ENCODE measurements around the gene FAAH.
A peak's percentile ranks its signal among the peaks of the same experiment; 100 is the strongest.

FAAH gene

DNA sequence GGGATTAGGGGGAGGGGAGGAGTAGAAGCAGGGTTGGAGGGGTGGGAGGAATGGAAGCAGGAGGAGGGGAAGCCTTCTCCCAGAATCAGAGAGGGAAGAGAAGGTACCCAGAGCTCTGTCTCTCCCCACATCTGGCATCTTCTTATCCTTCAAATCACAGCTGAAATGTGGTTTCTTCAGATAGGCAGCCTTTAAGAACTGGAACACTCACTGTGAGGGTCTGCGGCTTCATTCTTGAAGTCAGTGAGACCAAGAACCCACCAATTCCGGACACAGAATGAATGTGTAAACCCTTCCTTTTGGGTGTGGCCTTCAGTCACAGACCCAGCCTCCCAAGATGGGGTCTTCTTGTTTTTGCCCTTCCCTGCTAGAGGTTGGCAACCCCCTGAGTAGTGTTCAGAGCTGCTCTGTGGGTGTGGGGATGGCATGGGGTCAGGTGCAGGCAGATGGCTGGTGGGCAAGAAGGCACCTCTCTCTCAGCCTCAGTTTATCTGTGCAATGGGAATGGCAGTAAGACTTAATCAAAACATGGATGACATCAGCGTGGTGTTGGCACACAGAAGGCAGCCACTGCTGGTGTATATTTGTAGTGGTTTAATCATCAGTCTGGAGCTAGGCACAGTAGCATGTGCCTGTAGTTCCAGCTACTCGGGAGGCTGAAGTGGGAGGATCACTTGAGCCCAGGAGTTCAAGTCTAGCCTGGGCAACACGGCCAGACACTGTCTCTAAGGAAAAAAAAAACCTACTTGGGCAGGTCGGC lies 7.2 kb downstream of the FAAH start:
- DNase-seq: peak; percentile 40

DNA sequence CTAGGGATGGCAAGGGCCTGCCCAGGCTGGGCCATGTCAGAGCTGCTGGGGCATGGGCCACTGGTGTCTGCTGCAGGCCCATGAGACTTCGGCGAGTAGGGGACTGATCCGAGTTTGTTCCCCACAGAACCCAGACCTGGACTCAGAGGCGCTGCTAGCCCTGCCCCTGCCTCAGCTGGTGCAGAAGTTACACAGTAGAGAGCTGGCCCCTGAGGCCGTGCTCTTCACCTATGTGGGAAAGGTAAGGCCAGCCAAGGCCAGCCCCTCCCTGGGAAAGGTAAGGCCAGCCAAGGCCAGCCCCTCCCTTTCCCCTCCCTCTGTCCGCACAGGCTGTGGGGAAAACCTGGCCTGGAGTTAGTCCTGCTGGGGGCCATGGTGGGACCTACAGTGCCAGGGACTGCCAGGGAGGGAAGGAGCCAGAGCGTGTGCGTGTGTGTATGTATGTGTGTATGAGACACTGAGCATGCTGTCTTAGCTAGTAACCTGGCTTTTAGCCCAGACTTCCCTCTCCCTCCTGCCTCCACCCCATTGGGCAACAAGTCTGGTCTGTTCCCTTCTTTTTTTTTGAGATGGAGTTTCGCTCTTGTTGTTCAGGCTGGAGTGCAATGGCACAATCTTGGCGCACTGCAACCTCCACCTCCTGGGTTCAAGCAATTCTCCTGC lies 8.0 kb downstream of the FAAH start:
- DNase-seq: peak; percentile 92

DNA sequence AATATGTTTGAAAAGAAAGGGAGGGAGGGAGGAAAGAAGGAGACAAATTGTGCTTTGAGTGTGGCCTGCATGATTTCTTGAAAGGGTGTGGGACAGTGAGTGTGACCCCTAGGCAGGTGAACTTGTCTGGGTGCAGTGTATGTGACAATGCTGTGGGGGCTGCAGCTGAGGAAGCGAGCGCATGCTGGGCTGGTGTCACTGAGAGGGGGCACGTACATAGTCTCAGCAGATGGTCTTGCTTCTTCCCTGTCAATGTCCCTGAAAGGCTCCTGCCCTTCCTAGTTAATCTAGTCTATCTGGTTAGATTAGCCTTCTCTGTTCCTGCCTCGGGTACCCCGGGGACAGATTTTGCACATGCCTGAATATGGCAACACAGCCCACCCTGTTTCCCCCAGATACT lies 9.8 kb downstream of the FAAH start:
- DNase-seq: no peak

DNA sequence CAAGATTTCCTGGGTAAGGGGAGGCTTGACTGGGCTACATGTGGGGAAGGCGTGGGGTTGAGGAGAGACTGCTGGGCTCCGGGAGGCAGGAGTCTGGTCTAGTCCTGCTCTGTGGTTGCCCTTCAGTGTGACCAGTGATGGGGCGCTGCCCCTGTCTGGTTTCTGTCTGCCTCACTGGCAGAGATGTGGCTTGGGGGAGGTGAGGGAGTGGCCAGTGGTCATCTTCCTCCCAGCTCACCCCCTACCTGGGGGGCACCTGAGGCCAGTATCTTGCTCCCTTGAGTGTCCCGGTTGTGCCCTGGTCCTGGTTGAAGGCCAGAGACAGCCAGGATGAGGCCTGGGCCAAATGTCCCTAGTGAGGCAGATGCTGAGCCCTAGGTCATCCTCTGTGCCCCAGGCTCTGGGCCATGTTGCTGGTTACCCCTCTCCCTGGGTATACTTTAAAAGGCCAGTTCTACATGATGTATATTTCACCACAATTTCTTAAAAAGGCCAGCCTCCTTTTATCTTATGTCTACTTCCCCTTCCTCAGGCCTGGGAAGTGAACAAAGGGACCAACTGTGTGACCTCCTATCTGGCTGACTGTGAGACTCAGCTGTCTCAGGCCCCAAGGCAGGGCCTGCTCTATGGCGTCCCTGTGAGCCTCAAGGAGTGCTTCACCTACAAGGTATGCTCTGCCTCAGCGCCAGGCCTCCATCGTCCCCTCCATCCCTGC lies 10.5 kb downstream of the FAAH start:
- no peak for DNase-seq

DNA sequence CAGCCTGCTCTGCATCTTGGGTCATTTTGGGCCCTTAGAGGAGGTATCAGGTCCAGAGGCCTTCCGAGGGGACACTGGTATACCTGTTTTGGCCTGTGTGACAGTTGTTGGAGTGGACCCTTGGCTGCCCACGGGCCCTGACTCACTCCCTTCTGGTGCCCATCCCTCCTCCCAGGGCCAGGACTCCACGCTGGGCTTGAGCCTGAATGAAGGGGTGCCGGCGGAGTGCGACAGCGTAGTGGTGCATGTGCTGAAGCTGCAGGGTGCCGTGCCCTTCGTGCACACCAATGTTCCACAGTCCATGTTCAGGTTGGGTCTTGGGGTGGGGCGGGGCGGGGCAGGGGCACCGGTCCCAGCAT lies 11.1 kb downstream of the FAAH start:
- DNase-seq: no peak

DNA sequence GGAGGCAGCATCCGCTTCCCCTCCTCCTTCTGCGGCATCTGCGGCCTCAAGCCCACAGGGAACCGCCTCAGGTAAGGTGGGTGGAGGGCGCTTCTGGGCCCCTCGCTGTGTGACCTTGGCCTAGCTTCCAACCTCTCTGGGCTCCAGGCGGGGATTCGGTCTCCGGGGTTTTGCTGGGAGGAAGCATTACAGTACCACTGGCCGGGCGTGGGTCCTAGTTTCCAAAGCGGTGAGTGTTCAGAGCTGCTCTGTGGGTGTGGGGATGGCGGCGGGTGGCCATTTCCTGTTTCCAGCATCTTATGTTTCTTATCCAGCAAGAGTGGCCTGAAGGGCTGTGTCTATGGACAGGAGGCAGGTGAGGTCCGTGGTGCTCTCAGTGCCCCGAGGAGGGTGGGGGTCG lies 11.6 kb downstream of the FAAH start:
- no peak for DNase-seq

DNA sequence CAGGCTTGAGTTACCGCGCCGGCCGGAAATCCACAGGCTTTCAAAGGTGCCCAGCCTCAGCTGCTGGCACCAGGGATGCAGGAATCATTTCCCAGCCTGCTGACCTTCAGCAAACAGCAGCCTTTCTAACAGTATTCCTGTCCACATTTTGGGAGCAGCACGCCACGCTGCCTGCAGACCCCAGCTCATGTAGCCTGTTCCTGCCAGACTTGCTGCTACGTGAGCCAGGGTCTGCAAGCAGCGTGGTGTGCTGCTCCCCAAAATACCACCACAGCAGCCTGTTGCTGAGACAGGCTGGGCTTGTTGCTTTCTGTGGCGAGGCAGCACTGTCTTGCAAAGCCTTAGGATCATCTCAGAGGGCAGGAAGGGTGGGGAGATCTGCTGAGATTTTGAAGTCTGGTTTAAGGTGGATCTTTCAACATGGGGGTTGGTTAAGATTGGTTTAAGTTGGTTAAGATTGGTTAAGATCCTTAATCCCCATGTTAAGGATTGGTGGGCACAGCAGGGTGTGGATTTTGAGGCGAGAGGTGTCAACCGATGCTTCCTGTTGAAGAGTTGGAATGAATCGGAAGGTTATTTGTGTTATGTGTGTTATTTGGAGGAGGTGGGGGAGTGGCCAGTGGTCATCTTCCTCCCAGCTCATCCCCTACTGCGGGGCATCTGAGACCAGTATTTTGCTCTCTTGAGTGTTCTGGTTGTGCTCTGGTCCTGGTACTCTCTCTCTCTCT lies 12.9 kb downstream of the FAAH start:
- DNase-seq: no peak

DNA sequence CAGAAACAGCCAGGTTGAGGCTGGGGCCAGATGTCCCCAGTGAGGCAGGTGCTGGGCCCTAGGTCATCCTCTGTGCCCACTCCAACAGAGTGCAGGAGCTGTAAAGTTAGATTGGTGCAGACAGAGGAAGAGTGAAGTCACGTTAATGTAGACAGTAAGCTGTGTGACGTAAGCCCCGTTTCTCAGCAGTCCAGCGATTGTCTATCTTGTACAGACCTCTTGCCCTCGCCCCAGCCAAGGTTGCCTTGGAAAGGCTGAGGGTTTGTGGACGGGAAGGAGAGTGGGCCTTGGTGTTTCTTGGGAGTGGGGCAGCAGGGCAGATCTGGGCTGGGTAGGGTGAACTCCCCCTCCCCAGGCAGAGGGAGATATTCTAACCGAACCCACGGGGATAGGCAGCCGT lies 13.5 kb downstream of the FAAH start:
- DNase-seq: no peak

DNA sequence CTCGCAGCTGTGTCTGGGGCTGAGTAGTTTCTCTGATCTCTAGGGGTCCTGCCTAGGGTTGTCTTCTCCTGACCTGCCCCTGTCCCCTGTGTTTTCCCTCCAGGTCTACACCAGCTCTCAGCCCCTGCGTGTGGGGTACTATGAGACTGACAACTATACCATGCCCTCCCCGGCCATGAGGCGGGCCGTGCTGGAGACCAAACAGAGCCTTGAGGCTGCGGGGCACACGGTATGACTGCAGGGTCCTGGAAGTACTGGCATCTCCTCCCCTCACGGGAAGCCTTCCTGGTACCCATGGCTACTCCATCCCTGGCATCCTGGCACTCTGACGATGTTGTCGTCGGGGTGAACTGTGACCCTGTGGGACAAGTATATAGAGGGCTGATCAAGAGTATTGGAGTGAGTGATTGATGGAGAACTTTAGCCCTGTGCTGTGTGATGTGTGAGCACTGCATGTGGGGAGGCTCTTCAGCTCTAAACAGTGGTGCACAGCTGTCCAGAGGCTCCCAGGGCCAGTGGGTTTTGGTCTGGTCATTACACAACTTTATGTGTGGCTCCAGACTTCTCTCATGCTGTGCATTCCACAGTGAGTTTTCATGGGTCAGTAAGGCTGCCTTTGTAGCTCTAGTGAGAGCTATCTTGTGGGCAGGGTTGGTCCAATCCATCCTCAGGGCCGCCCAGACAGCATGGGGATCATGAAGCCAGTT lies 14.4 kb downstream of the FAAH start:
- DNase-seq: peak; percentile 31

DNA sequence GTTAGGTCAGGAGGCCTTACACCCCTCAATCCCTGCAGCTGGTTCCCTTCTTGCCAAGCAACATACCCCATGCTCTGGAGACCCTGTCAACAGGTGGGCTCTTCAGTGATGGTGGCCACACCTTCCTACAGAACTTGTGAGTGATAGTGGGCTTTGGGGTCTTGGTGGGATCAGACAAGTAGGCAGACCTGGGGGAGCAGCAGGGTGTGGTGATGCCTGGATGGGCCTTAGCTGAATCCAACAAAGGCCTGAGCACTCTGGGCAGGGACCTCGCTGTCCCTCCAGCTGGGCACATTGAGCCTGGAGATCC lies 14.9 kb downstream of the FAAH start:
- no peak for DNase-seq

DNA sequence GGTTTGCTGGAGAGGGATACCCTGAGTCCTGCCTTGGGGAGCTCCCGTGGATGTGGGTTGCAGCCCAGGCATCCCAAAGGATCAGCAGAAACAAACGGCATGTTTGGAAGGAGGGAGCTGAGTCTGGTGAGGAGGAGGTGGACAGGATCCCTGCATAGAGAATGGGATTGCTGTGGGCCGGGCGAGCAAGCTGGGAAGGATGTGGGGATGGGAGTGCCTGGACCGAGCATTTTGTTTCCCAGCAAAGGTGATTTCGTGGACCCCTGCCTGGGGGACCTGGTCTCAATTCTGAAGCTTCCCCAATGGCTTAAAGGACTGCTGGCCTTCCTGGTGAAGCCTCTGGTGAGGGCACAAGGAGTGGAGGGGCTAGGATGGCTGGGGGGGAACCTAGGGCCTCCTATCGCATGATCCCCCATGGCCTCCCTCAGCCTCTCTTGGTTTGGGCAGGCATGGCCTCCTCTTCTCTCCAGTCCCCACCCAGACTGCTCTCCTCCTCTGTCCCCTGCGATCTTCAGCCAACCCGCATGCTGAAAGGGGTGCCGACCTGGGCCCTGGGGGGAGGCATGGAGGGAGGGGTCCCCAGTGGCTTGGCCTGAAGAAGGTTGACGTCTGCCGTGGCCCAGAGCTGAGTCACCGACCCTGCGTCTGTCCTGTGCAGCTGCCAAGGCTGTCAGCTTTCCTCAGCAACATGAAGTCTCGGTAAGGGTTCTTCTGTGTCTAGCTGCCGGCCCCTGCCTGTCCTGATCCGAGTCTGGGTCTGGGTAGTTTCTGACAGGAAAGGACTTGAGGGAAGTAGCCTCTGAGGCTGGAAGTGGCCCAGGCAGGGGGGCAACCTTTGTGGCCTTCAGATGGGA lies 16.3 kb downstream of the FAAH start:
- DNase-seq: no peak

DNA sequence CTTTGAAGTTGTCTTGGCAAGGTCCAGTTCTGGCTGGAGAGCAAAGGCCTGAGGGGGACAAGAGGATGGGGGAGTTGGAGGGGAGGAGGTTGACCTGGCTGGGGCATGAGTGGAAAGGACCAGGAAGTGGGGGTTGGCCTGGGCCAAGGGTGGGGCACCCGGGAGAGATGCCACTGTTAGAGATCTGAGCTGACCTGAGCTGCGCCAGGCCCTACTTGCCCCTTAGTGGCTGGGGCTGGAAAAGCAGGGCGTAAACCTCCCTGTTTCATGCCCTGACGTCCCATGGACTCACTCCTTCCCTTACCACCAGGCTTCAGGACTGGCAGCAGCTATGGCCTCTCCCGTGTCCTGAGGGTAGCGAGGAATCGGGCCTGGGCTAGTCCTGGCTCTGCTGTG lies 16.9 kb downstream of the FAAH start:
- DNase-seq: no peak

DNA sequence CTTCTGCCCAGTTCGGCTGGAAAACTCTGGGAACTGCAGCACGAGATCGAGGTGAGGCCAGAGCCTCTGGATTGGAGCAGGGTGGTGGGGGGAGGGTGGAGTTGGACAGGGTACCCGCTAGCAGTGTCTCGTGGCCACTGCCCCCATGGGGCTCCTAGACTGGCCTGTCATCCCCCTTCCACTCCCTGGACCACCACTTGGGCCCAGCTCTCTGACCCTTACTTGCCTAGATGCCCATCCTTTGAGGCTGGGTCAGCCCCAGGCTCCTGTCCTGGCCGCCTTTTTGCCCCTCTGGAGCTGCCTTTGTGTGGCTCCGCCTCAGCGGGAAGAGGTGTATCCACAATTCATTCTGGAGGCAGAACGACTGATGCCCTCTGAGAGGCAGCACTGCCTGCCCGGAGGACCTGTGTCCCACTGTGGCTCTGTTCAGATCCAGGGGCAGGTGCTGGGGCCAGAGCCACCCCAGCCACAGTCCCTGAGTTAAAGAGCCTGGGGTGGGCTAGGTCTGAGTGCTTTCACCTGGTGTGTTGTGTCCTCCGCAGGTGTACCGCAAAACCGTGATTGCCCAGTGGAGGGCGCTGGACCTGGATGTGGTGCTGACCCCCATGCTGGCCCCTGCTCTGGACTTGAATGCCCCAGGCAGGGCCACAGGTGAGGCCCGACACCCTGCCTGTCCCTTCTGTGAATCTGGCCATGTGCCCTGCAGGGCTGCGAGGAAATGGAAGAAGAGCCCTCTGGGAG lies 17.7 kb downstream of the FAAH start:
- no peak for DNase-seq

DNA sequence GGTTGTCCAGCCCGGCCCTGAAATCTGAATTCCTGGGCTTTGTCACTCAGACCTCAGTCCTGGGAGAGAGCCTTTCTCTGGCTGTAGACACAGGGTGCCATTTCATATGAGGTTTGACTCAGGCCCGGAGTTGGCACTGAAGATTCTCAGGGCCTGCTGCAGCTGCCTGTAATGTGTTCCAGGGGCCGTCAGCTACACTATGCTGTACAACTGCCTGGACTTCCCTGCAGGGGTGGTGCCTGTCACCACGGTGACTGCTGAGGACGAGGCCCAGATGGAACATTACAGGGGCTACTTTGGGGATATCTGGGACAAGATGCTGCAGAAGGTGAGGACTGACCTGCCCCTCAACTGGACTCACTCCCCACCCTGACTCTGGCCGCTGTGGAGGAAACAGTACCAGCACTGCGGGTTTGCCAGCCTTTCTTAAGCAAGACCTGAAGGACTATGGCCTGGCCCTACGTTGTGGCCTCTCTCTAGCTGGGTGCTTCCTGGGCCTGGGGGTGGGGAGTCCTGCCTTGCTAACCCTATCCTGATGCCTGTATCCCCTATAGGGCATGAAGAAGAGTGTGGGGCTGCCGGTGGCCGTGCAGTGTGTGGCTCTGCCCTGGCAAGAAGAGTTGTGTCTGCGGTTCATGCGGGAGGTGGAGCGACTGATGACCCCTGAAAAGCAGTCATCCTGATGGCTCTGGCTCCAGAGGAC lies 18.9 kb downstream of the FAAH start:
- DNase-seq: no peak

DNA sequence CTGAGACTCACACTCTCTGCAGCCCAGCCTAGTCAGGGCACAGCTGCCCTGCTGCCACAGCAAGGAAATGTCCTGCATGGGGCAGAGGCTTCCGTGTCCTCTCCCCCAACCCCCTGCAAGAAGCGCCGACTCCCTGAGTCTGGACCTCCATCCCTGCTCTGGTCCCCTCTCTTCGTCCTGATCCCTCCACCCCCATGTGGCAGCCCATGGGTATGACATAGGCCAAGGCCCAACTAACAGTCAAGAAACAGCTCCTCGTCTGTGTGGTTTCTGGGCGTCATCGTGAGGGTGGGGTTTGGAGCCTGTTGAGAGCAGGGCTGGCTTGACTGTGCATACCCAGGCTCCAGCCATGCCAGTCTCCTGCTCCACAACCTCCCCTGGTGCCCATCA lies 19.5 kb downstream of the FAAH start:
- no peak for DNase-seq

DNA sequence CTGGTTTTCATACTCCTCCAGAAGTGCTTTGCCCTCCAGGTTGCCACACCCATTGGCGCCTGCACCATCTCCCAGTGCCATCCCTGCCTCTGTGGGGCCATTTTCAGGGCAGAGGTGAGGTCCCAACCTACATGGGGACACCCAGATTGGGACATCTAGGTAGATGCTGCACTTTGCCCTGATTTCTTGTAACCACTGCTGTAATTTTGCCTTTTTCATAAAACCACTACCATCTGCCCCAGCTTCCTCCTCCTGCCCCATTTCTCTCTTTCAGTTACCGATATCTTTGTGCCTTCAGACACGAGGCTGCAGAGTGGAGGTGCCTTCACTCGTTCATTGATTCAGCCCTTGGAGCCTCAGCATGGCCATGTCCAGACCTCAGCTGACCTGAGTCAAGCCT lies 21.4 kb downstream of the FAAH start:
- DNase-seq: no peak

DNA sequence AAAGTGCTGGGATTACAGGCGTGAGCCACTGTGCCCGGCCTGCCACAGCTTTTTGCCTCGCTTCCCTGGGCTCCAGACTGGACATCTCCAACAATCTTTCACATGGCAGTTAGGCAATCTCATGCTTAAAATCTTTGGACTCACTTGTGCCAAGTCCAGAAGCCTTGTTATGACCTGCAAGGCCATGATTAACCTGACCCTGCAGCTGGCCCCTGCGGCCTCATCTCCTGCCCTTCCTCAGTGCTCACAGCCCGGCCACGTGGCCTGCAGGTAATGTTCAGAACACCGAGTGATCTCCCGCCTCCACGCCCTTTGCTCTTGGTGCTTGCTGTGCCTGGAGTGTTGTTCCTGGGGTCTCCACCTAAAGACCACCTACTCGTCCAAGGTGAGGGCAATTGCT lies 24.9 kb downstream of the FAAH start:
- no peak for DNase-seq

DNA sequence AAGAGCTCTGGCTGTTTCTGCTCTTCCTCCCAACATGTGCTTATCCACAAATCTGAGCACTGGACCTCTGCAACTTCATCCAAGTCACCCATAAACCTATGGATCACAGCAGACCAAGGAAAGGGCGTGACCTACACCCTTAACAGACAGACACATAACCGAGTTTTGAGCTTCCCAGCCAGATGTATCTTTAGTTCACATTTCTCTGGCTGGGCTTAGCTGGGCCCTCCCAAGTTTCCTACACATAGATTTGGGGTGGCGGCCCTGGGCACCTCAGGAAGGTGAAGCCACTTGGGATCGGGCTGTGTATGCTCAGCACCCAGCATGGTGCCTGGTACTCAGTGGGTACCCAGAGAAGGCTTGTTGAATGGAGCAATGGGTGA lies 26.4 kb downstream of the FAAH start:
- no peak for DNase-seq

DNA sequence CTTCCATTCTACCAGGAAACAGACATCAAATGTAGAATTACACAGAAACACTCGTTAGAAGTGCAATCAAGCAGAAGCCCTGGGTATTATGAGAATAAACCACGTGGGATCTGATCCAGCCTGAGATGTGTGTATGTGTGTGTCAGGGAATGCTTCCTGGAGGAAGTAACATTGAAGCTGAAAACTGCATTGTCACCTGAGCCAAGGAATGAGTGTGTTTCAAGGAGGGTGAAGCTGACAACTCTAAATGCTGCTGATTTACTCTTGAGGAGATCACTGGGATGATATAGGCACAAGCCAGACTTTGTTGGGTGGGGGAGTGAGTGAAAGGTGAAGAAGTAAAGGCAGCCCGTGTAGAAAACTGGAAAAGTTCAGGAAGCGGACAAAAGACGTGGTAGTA lies 27.6 kb downstream of the FAAH start:
- no peak for DNase-seq

DNA sequence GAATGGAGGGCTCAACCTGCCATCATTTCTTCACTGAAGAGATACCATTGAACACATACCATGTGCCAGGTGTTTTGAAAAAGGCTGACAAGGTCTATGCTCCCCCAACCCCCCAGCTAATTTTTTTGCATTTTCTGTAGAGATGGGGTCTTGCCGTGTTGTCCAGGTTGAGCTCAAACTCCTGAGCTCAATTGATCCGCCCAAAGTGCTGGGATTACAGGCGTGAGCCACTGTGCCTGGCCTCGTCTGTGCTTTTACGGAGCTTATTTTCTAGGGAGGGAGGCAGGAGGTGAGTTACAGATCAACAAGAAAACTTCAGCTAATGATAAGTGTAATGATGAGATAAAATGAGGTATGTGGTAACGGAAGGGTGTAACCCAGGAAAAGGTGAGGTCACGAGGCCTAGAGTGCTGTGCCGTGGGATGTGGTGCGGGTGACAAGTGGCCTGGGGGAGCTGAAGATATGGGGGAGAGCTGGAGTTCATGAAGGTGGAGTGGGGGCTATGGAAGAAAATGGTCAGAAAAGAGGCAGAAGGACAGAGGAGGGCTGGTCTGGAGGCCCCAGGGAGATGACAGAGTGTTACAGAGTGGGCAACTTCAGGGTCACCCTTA lies 28.2 kb downstream of the FAAH start:
- DNase-seq: no peak
